HG03460 (cell line): ENCODE measurements around the gene YWHAB.

Experiments
- ATAC-seq: cut with Tn5 transposase; IDR thresholded peaks from one replicate; pipeline ENCODE4 v1.9.1; 2021; ENCODE audit not compliant: unreplicated experiment

The YWHAB gene

GRCh38 chr20:44911264-44911921 lies 25.9 kb downstream of the YWHAB start:
- ATAC-seq, result no peak

GRCh38 chr20:44912189-44912588 lies 26.7 kb downstream of the YWHAB start:
- no peak for ATAC-seq

GRCh38 chr20:44914924-44915323 lies 29.4 kb downstream of the YWHAB start:
- no peak for ATAC-seq

GRCh38 chr20:44916586-44916985 lies 31.1 kb downstream of the YWHAB start:
- ATAC-seq, result no peak

GRCh38 chr20:44917399-44917798 lies 31.9 kb downstream of the YWHAB start:
- ATAC-seq, result no peak

- no peak for ATAC-seq
Measured at GRCh38 chr20:44918342-44918741, 32.8 kb downstream of the YWHAB start.

- ATAC-seq, result no peak
Measured at GRCh38 chr20:44918761-44919160, 33.3 kb downstream of the YWHAB start.

GRCh38 chr20:44921447-44921846 lies 35.9 kb downstream of the YWHAB start:
- no peak for ATAC-seq

GRCh38 chr20:44924541-44924940 lies 39.0 kb downstream of the YWHAB start:
- no peak for ATAC-seq

- no peak for ATAC-seq
Measured at GRCh38 chr20:44928595-44928994, 43.1 kb downstream of the YWHAB start.

GRCh38 chr20:44930517-44931168 lies 45.1 kb downstream of the YWHAB start:
- no peak for ATAC-seq

- ATAC-seq, result no peak
Measured at GRCh38 chr20:44931911-44932310, 46.4 kb downstream of the YWHAB start.

GRCh38 chr20:44932916-44933315 lies 47.4 kb downstream of the YWHAB start:
- ATAC-seq, result no peak

GRCh38 chr20:44936510-44936909 lies 51.0 kb downstream of the YWHAB start:
- ATAC-seq, result no peak

- ATAC-seq, result no peak
Measured at GRCh38 chr20:44938637-44939036, 53.1 kb downstream of the YWHAB start.

GRCh38 chr20:44941120-44941691 lies 55.7 kb downstream of the YWHAB start:
- ATAC-seq, result no peak

GRCh38 chr20:44942264-44942973 lies 56.9 kb downstream of the YWHAB start:
- no peak for ATAC-seq

GRCh38 chr20:44943828-44944227 lies 58.3 kb downstream of the YWHAB start:
- no peak for ATAC-seq

GRCh38 chr20:44945261-44945660 lies 59.8 kb downstream of the YWHAB start:
- no peak for ATAC-seq

- ATAC-seq, result no peak
Measured at GRCh38 chr20:44946271-44946852, 60.9 kb downstream of the YWHAB start.

GRCh38 chr20:44948107-44948506 lies 62.6 kb downstream of the YWHAB start:
- no peak for ATAC-seq
